NCI-H345 treated with DMSO at 0.1 percent for 48 hours (cell line): ENCODE data around the gene MORN1.
"Not testable (repeated sequence)": the region's sequence is repeated elsewhere in the genome, so short reads cannot be mapped to it uniquely, and the experiment has no call there.

Experiments used
- DNase-seq: peaks from one replicate; lab custom pipeline; 2025; ENCODE audit not compliant: unreplicated experiment; lab: John Stamatoyannopoulos, UW

MORN1 gene

DNA sequence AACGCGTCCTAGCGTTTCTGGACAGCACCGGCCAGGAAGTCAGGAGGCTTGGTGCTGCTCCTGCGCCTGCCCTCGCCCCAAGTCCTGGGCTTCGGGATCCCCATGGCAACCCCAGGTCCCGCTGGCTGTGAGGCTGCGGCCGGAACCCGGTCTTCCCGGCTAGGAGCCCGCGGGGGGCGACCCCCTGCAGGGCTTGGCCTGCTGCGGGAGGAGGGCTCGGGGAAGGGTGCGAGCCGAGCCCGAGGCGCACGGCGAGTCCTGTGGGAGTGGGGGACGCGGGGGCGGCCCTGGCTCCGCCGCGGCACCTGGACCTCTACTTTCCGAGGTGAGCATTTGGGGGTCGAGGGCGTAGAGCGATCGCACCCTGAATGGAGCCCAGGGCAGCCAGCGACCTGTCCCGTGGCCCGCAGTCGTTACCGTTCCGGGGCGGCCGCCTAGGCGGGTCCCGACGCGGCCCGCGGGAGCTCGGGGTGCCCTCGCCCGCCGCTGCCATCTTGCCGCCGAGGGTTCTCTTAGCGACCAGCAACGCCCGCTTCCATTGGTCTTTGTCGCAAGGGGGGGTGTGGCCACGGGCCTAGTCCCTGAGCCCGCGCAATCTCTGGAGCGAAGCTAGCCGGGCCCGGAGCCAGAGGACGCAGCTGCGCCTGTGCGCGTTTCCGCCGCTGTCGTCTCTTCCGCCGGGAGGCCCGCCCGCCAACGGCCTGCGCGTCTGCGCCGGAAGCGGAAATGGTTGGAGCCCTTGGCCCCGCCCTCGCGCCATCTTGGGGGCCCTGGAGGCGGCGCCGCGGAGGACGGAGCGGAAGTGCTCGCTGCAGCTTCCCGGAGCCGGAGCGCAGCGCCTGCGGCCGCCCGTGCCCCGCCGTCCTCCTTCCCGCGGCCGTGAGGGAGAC lies at the start of gene MORN1, which contains the start of gene RER1:
MORN1 (minus strand) TSS at position 514 of the 890 bp plus-strand sequence; CDS start at position 493, 21 bp downstream.
RER1 (plus strand) TSS at position 801 of the 890 bp plus-strand sequence. CDS start 3,950 bp downstream, outside the sequence.
- DNase-seq = peak; percentile 96

DNA sequence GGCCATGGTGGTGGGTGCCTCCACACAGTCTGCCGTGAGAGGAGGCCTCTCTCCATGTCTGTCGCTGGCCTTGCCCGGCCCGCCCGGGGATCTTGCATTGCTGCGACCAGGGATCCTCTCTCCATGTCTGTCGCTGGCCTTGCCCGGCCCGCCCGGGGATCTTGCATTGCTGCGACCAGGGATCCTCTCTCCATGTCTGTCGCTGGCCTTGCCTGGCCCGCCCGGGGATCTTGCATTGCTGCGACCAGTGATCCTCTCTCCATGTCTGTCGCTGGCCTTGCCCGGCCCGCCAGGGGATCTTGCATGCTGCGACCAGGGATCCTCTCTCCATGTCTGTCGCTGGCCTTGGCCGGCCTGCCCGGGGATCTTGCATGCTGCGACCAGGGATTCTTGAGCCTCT lies 49.0 kb upstream of the MORN1 start:
- DNase-seq = not testable (repeated sequence)

DNA sequence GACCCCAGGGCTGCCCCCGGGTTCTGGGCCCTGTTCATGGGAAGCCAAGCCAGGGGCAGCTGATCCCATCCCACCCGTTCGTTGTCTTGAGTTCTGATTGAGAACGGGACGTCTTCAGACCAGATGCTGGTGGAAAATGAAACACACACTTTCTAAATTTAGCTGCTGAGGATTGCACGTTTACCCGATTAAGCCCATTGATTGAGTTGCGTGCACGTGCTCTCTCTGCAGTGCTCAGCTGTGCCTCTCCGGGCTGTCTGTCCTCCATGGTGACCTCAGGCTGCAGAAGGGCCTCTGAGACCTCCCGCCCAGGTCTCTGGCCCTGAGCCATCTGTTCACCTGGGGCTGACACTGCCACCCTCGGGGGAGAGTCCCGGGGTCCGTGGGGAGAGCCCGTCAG lies 48.0 kb upstream of the MORN1 start:
- no peak for DNase-seq

DNA sequence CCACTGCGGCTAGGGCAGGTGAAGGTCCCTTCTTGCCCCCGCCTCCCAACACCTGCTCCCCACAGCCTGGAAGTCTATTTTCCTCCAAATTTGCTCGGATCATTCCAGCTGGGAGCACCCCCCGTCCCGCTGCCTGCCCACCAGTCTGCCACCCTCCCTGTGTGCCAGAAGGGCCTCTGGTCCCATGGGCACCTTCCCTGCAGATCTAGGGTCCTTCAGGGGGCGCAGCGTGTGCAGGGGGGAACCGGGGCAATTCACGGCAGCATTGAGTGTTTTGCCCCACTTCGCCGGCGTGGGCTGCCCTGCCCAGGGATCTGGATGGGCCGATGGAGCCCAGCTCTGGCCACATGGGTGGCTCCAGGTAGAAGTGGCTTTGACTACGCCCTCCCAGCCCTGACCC lies 47.3 kb upstream of the MORN1 start:
- DNase-seq = no peak

DNA sequence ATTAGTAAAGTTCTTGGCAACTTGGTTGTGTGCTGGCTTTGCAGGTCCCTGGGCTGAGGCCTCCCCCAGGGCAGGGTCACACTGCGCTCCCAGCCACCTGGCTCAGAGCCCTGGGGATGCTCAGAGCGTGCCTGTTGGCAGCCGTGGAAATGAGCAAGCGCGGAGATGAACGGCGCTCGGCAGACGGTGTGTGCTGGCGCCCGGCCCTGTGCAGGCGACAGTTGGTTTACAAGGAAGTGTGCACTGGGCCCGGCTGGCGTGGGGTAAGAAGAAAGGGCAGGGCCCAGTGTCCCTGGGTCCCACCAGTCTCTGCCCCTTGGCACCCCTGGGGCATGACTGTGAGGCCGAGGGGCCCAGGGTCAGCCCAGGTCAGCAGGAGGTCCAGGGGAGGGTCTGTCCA lies 46.7 kb upstream of the MORN1 start:
- no peak for DNase-seq

DNA sequence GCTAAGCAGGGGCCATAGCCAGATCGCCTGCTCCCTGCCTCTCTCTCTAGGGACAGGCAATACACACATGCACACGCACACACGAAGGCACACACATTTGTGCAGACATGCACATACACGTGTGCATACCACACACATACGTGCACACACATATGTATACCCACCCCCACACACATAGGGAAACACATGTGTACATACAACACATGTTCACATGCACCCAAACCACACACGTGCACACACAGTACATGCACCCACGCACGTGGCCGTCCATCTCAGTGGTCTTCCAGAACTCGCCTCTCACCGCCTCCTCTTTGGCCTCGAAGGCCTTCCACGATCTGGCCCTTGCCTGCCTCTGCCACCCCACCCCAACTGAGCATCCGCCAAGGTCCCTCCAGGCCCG lies 46.3 kb upstream of the MORN1 start:
- no peak for DNase-seq

DNA sequence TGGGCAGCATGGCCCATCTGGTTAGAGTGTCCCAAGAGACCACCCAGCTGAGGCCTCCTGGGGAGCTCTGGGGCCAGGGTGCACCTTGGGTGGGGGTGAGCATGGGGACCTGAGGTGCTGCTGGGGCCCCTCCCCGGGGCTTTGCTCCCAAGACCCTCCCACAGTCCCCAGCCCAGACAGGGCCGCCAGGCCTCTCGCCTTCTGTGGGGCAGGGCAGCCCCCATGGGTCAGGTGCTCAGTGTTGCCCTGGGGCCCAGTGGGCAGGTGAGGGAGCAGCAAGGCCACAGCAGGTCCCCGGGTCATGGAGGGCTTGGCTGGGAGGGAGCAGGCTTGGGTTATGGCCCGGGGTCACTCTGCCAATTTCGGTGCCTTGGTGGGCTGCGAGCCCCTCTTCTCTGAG lies 45.5 kb upstream of the MORN1 start:
- DNase-seq = no peak

DNA sequence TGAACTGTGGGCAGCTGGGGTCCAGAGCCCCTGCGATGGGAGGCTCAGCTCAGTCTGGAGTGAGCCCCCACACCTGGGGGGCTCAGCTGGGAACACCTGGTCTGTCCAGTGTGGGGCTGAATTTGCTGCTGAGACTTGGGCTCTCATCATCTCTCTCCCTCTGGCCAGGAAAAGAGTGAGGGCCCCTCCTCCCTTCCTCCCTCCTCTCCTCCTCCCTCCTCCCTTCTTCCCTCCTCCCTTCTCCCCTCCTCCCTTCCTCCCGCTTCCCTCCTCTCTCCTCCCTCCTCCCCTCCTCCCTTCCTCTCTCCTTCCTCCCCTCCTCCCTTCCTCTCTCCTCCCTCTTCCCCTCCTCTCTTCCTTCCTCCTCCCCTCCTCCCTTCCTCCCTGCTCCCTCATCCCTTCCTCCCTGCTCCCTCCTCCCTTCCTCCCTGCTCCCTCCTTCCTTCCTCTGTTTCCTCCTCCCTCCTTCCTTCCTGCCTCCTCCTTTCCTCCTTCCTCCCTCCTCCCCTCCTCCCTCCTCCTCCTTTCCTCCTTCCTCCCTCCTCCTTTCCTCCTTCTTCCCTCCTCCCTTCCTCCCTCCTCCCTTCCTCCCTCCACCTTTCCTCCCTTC lies 44.5 kb upstream of the MORN1 start:
- DNase-seq = no peak

DNA sequence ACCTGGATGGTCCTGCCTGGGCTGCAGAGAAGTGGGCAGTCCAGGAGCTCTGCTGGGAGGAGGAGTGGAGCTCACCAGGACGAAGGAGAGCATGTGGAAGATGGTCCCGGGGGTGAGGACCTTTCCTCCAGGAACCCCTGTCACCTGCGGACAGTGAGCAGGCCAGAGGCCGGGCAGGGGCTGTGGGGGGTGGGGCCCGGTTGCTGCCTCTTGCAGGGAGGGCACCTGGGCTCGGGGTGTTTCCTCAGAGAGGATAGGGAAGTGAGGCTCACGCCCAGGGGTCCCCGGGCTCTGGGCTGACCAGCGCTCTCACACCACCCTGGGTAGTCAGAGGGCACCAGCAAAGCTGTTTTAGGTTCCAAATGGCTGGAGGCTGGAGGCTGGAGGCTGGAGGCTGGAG lies 43.7 kb upstream of the MORN1 start:
- DNase-seq = no peak

DNA sequence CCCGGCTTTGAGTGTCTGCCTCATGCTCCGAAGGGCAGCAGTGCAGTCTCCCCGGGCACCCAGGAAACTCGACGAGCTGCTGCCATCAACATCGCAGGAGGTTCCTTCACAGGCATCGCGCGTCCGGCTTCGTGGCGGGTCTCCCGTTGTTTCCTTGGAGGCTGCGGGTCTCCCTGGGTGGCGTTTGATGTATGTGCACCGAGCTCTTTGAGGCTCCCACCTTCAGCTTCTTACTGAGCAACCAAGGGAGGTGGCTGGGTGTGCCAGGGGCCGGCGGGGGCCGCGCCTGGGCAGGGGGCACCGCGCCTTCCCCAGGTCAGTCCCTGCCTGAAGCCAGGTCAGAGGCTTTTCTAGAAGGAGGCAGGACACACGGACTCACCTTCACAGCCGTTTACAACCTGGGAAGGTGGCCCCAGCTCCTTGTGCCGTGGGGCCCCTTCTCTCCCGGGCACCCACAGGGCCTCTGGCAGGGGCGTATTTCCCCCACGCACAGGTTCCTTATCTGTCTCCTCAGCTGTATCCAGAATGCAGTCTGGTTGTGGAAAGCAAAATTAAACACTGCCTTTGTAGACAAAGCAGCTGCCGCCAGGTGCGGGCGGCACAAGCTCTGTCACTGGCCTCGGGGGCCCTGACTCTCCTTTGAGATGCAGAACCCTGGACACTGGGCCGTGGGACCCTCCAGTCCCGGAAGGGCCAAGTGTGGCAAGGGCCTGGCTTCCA lies 42.7 kb upstream of the MORN1 start:
- no peak for DNase-seq

DNA sequence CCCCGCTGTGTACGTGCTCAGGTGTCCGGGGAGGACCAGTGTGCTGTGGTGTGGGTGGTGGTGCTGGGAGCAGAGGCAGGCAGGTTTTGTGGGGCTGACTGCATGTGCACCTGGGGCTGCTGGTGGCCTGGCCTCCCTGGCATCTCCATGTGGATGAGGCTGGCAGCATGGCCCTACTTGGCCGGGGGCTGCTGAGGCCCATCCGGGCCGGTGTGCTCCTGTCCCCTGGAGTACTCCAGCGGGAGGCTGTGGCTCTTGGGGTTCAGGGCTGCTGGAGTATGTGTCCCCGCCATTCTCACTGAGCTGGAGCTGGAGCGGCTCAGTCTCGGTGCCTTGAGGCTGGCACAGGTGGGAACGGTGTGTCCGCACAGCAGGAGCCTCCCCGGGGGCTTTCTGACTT lies 41.8 kb upstream of the MORN1 start:
- DNase-seq = no peak

DNA sequence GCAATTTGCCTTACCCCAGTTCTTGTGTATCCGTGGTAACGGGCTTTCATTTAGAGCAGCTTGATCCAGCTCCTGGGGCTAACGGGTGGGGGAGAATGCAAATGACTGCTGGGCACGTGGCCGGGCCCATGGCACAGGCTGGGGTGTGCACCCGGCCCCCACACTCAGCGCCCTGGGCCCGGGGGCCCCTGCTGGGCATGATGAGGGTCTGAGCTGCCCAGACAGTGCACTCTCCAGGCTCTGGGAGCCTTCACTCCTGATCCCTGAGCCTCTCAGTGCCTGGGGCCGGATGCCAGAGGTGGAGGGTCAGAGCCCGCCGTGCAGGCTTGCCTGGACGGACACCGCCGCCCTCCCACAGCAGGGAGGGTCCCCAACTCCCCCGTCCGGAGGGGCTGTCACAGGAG lies 41.1 kb upstream of the MORN1 start:
- no peak for DNase-seq

DNA sequence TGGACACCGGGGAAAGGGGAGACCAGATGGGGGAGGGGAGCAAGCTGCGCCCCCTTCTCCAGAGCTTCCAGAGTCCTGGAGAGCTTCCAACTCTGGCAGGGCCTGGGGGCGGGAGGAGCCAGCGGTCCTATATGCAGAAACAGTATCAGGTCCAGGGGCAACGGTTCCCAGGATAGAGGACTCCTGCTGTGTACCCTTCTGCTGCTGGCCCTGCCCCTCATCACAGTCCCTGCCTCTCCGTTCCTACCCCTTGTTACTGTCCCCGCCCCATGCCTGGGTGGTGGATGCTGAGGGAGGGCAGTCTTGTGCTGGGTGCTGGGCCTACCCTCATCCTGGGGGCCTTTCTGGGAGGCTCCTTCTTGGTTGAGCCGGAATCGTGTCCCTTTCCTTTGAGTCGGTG lies 40.2 kb upstream of the MORN1 start:
- DNase-seq = no peak

DNA sequence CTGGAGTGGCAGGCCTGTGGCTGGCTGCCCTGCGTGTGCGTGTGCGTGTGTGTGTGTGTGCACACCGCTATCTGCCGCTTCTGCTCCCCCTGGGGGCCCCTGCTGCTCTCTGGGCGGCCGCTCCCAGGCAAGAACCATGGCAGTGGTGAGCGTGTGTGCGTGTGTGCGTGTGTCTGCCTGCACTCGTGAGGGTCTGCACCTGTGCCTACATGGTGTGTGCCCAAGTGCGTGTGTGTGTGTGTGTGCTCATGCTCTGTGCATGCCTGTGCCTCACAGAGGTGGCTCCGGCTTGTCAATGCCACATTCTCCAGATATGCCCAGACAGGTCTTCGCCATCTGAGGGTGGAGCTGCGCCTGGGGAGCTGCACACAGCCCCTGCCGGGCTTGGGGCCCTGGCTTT lies 39.7 kb upstream of the MORN1 start:
- DNase-seq = no peak

DNA sequence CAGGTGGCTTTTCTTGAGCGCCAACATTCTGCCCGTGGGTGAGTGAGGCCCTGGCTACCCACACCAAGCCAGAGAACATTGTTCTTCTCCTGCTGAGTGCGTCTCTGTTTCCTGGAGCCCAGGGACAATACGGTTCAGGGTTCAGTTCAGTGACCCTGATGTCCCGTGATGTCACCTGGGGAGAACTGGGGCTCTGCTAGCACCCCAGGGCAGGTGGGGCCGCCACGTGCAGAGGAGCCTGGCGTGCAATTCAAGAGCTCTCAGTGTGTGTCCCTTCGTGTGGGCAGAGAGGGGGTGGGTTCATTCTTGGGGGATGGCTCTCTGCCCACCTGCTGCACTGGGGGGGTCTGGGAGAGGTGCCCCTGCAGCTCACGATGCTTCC lies 39.2 kb upstream of the MORN1 start:
- no peak for DNase-seq

DNA sequence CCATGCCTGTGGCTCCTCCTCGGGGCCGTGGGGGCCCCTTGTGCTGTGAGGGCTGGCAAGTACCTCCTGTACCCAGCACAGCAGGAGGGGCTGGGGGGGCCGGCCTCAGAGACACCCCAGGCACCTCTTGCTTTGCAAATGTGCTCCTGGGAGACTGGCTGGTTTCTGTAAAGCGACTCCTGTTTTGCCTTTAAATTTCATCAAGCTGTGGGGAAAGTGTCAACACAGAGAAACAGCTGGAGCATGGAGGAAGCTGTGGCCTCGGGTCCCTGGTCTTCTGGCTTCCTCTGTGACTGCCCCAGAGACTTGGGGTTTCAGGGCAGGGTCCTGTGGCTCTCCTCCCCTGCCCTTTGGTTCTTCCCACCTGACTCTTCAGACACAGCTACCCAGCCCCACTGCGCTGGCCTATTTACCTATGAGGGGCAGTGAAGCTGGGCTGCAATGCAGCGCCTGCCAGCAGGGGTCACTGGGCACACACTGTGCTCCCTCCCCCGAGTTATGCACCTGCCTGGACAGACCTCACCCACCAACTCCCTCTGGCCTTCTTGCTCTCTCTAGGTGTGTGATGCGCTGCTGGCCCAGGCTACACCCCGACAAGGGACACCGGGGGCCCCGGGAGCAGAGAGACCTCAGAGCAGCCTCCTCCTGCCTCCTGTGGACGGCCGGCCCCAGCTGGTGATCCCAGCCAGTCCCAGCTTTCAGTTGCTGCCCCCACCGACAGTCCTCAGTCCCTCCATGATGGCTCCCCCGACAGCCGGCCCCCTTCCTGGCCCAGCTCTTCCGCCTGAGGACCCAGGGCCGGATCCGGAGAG lies 38.6 kb upstream of the MORN1 start:
- DNase-seq = no peak

DNA sequence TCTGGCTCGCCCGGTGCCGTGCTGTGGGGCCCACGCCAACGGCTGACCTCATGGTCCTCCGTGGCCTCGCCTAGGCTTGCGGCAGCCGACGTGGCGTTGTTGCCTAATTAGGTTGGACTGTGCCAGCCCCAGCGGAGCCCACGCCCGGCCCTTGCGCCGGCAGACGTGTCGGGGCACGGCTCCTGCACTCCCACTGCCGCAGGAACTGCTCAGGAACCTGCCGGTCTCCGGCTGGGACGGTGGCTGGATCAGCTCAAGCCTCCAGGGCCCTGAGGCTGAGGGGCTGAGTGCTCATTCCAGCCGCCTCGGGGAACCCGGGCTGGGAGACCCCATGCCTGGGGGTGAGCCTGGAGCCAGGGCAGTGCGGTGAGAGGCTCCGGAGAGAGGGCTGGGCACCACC lies 37.1 kb upstream of the MORN1 start:
- no peak for DNase-seq

DNA sequence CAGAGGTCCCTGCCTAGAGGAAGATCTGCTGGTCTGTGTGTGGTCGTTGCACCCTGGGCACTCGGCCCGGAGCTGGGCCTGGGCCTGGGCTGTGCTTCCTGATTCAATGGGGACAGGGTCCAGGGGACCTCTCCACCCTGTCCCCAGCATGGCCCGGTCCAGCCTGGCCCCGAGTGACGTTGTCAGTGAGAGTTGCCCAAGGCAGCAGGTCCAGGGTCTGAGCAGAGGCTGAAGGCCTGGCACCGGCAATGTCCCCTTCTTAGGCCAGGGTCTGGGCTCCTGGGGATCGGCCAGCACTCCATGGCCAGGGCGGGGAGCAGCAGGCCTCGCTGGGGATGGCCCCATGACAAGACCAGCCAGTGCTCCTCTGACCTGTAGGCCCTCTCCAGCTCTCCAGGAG lies 36.6 kb upstream of the MORN1 start:
- DNase-seq = no peak

DNA sequence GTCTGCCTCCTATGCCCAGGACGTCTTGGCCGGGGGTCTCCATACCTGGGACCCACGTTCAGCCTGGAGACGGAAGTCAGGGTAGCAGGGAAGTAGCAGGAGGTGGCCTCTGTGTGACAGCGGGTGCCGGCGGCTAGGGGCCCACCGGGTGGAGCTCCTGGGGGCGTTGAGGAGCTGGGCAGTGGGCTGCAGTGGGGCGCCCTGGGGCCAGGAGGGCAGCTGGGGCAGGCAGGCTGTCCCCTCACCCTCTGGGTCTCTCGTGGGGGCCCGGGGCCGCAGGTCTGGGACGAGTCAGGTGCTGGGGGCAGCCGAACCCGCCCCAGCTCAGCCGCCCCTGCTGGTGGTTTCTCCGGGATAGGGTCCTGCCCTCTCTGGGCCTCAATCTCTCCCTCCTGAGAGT lies 35.7 kb upstream of the MORN1 start:
- DNase-seq = no peak

DNA sequence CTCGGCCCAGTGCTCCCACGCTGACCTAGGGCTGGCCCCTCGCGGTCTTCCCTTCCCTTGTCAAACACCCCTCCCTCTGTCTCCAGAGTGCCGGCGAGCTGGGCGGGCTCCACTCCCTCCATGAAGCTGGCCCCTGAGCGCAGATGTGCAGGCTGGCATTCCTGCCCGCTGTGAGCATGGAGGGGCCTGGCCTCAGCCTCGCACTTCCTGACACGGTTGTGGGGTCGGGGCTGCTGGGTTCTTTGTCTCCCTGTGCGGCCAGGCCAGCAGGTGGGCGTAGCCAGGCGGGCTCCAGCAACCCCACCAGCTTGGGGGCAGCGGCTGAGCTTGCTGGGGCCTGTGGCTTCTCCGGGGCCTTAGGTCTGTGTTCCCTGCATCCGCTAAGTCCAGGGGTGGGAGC lies 35.2 kb upstream of the MORN1 start:
- DNase-seq = no peak

DNA sequence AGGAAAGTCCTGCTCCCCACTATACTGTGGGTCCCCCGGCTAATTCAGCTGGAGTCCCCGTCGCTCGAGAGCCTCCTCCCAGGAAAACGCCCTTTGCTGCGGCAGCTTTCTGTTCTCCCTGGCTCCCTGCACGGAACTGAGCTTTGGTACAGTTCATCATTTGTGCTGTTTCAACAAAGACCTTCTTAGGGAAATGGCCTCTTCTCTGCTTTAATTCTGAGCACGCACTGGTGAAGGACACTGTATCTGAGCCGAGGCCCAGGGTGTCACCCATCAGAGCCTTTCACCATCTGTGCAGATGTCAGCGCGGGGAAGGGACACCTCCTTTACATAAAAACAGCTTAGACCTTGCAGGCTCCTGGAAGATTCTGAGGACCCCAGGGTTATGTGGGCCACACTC lies 34.5 kb upstream of the MORN1 start:
- no peak for DNase-seq
